Fibroblast of skin of abdomen (primary cell): ENCODE measurements around the gene HSF2BP. TPM values are rescaled to one million over a fixed set of nuclear protein-coding genes. Genes with fewer than 3 reads are reported as not detected.
A peak's percentile ranks its signal among the peaks of the same experiment; 100 is the strongest.
"Not testable (repeated sequence)": the region's sequence is repeated elsewhere in the genome, so short reads cannot be mapped to it uniquely, and the experiment has no call there.

ENCODE experiments used
- DNase-seq: peaks from one replicate; pipeline ENCODE4 v3.0.0-alpha.2; 2013
- polyA plus RNA-seq, 2 experiments: library from polyadenylated mRNA; unstranded; fragments of 120-200 nt; gene quantifications; one replicate each; pipeline ENCODE4 v1.2.1, GENCODE V29; 2013; ENCODE audit not compliant: insufficient read length in 2 of 2

HSF2BP gene
- polyA plus RNA-seq (2013, experiment 1 of 2; ENCODE audit: insufficient read length): 1.5 TPM
- polyA plus RNA-seq (2013, experiment 2 of 2; ENCODE audit: insufficient read length): 1.7 TPM

DNA sequence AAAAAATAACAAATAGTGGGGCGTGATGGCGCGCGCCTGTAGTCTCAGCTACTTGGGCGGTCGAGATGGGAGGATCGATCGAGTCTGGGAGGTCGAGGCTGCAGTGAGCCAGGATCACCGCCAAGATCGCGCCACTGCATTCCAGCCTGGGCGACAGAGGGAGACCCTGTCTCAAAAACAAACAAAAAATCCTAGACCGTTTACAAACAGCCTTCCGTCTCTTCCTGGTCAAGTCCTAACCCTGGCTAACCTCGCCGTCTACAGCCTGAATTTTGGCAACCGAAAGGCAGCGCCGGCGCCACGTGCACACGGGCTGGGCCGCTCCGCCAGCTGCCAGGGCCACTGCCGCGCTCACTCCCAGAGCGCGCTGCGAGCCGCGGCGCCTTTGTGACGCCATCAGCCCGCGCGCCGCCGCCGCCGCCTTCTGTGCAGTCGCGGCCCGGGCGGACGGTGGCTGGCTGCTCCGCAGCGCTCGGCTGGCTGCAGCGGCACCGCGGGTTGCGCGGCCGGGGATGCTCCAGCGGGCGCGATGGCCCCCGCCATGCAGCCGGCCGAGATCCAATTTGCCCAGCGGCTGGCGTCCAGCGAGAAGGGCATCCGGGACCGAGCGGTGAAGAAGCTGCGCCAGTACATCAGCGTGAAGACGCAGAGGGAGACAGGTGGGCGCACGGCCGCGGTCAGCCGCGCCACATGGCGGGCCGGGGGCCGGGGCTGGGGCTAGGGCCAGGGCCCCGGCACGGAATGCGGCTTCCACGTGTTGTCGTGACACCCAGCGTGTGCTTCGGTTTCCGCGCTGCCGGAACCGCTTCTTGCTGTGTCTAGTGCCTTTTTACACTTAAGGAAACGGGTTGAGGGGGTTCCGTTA lies at the start of gene HSF2BP, which contains the start of gene RRP1B:
HSF2BP (minus strand) TSS at position 353 of the 865 bp plus-strand sequence. CDS start 1,392 bp downstream, outside the sequence.
RRP1B (plus strand) TSS at position 425 of the 865 bp plus-strand sequence; CDS start at position 530, 105 bp downstream.
- DNase-seq: peak; percentile 87

- no peak for DNase-seq
Observed at GRCh38 chr21:43708745-43709381, 49.6 kb upstream of the HSF2BP start.

DNA sequence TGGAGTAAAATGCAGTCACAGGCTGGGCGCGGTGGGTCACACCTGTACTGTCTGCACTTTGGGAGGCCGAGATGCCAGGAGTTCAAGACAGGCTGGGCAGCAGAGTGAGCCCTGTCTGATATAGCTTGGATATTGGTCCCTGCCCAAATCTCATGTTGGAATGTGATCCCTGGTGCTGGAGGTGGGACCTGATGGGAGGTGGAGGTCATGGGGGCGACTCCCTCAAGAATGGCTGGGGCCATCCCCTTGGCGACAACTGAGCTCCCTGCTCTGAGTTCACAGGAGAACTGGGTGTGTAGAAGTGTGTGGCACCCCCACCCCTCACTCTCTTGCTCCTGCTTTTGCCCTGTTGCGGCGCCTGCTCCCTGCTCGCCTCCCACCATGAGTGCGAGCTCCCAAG lies 48.2 kb upstream of the HSF2BP start:
- no peak for DNase-seq

DNA sequence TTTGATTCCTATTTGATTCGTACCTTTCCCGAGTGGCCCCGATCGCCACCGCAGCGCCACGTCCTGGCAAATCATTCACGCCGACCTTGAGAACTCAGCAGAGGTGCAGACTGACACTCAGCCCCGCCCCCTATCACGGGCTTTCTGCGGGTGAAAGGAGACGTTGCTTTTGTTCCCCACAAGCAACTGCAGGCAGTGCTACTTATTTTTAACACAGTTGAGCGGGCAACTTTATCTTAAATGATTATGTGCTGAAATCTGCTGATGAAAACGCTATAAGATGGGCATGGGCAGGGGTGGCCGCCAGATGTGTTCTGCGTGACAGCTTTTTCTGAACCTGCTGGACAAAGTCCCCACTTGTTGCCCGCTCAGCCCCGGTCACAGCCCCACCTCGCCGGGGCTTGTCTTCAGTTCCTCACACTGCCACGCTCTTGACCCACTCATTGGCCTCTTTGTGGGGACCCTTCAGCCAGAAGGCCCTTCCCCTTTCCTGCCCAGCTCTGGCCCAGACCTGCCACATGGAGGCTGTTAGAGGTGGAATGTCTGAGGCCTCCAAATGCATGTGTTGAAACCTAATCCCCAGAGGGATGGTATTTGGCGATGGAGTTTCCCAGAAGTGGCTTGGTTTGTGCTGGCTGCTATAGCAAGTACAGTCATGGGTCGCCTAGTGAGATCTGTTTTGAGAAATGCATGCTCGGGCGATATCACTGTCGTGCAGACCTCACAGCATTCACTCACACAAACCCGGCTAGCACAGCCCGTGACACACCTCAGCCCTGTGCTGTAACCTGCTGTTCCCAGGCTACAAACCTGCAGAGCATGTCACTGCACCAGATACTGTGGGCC lies 44.0 kb upstream of the HSF2BP start:
- DNase-seq: peak; percentile 82

DNA sequence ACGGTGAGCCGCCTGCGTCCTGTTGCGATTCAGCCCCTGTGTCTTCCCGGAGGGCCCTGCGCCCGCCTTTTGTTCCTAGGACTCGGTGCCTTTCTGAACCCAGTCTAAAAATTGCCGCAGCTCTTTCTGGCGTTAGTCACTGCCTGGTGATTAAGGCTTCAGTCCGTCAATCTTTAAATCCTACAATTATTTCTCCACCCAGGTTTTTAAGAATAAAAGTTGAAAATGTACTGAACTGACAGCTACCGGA lies 43.4 kb upstream of the HSF2BP start:
- DNase-seq: peak; percentile 40

GRCh38 chr21:43701936-43702784 lies 42.9 kb upstream of the HSF2BP start:
- DNase-seq: no peak

DNA sequence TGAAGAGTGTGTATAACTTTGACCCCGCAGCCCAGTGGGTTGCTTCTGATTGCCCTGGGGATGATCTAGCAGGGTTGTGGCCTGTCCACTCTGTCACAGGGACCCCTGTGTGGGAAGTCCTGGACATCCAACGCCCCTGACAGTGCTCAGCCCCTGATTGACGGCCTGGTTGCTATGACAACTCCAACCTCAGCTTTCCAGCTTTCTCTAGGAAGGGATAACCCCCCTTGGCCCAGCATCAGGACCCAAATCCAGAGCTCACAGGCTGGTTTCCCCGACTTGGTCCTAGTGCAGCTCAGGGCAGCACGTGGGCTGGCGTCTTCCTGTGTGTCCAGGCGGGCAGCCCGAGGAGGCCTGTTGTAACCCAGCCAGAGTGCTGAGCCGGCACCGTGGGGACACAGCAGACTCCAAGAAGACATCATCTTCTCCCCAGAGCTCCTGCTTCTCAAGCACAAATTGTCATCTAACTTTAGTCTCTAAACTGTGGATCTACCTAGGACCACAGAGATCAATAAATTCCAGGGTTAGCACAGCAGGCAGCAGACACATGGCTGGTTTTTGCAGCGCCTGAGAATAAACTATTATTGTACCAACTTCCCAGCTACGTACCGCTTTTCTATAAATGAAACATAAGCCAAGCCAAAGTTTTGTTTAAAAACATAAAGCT lies 40.8 kb upstream of the HSF2BP start:
- no peak for DNase-seq

- not testable (repeated sequence) for DNase-seq
Observed at GRCh38 chr21:43699492-43699777, 40.1 kb upstream of the HSF2BP start.

- peak; percentile 62 for DNase-seq
Observed at GRCh38 chr21:43697758-43698643, 38.7 kb upstream of the HSF2BP start.

- no peak for DNase-seq
Observed at GRCh38 chr21:43696214-43696613, 36.9 kb upstream of the HSF2BP start.

- DNase-seq: no peak
Observed at GRCh38 chr21:43694437-43695079, 35.3 kb upstream of the HSF2BP start.

GRCh38 chr21:43693981-43694380 lies 34.7 kb upstream of the HSF2BP start:
- no peak for DNase-seq

DNA sequence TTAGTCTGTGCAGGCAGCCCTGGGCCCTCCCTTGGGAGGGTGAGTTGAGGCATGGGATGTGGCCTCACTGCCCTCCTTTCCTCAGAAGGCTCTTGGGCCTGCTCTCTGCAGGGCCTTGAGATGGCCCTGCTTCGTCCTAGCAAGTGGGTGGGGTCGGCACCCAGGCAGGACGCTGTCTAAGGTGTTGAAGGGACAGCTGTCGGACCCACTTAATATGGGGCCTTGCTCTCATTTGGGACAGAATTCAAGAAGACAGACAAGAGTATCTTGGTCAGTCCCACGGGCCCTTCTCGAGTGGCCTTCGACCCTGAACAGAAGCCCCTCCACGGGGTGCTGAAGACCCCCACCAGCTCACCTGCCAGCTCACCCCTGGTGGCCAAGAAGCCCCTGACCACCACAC lies 33.7 kb upstream of the HSF2BP start:
- DNase-seq: no peak

GRCh38 chr21:43691801-43692200 lies 32.5 kb upstream of the HSF2BP start:
- no peak for DNase-seq

GRCh38 chr21:43691086-43691795 lies 32.0 kb upstream of the HSF2BP start:
- no peak for DNase-seq

DNA sequence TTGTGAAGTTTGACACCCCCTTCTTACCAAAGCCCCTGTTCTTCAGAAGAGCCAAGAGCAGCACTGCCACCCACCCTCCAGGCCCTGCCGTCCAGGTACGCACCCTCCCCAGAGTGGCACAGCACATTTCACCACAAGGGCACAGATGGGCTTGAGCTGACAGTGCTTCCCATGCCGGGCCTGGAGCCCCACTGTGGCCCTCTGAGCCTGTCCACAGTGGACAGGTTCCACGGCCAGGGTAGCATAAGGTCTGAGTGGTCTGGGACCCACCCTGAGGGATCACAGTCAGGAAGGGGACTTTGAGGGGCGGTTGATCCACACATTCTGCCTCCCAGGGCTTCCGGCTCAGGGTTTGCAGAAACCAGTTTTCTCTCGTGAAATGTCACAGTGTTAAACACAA lies 31.1 kb upstream of the HSF2BP start:
- no peak for DNase-seq

DNA sequence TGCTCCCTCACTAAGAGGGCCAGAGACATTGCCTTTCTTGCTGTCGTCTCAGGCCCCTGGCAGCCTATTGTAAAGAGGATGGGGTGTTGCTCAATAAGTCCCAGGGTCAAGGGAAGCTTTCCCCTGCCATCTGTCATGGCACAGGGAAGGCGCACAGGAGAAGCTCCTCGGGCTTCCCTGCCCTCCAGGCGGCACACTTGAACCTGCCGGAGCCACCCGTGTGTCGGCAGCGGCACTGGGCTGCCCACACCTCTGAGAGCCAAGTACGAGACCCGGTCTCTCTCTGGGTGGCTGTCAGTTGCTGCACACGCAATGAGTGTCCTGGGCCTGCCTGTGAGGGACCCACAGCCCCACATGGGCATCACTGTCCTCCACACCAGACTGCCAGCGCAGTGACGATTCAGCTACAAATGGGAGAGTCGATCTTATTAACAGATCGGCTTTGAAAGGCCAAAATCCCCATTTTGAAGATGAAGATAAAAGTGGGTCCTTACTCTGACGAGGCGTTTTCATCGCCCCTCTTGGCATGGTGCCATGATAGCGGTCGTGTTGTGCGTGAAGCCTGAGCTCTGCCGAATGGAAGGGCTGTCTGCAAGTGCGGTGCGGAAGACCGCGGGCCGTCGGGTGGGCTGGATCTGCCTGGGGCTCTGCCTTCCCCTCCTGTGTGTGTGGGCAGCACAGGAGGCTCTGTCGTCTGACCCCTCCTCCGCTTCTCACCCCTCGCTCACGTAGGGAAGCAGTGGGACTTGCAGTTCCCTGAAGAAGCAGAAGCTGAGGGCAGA lies 30.5 kb upstream of the HSF2BP start:
- DNase-seq: no peak

DNA sequence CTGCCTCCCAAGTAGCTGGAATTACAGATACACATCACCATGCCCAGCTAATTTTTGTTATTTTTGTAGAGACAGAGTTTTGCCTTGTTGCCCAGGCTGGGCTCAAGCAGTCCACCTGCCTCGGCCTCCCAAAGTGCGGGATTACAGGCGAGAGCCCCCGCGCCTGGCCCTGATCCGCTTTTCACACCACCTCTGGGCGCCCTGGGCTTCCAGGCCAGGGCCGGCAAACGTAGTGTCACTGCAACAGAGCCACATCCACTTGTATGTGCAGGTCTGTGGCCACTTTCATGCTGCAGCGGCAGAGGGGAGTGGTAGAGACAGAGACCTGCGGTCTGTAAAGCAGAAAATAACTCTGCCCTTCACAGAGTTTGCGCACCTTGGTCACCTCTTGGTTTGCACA lies 29.6 kb upstream of the HSF2BP start:
- DNase-seq: no peak
